ENCODE data around the gene KDM4C. TPM values are rescaled to one million over a fixed set of nuclear protein-coding genes. Genes with fewer than 3 reads are reported as not detected.
"Not testable (repeated sequence)": the region's sequence is repeated elsewhere in the genome, so short reads cannot be mapped to it uniquely, and the experiment has no call there.

Gene KDM4C
- total and polyA plus RNA-seq, 2 of the 8 experiments (the other 6 are each of a cell fraction or from before 2014, with no cell fraction given): 13.0 to 26.1 TPM

GRCh38 chr9:7028591-7028990 is 270.8 kb downstream of the KDM4C start:
- no peak overlapping the region for H2BK120ac ChIP-seq (replicated peaks; ENCODE audit: low read depth, low read length)
- ChIA-PET CTCF (ENCODE audit: partially characterized antibody) (no interaction called here), POLR2A (ENCODE audit: partially characterized antibody) (no interaction called here)

DNA sequence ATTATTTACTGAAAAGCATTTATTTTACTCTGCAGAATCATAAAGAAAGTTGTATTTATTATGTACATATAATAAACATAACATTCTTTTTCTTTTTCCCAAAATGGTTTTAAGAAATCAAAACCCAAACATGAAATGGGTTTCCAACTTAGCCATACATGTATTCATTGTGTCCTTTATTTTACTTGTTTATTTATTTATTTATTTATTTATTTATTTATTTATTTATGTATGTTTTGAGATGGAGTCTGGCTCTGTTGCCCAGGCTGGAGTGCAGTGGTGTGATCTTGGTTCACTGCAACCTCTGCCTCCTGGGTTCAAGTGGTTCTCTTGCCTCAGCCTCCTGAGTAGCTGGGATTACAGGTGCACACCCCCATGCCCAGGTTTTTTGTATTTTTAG is 273.2 kb downstream of the KDM4C start:
- POLR2A ChIA-PET (ENCODE audit: partially characterized antibody); H2BK120ac ChIP-seq (replicated peaks; ENCODE audit: low read depth, low read length); H2BK5ac ChIP-seq (ENCODE audit: low read depth, low read length); CTCF ChIA-PET (ENCODE audit: partially characterized antibody); H3K27me3 ChIP-seq (replicated peaks in 1 of 4; ENCODE audit: control insufficient read depth in 3 of 4, extremely low read depth in 1 of 4, insufficient read depth in 3 of 4, low read length in 3 of 4); DNase-seq (ENCODE audit: low read depth in 1 of 2, low spot score in 2 of 2); H2BK20ac ChIP-seq (ENCODE audit: low read length); H3K79me1 ChIP-seq (ENCODE audit: low read depth, low read length); H2AK5ac ChIP-seq (ENCODE audit: low read depth, low read length); H3K4me3 ChIP-seq (ENCODE audit: extremely low read depth in 1 of 4, insufficient read depth in 2 of 4, low read depth in 3 of 4, low read length in 4 of 4); H4K20me1 ChIP-seq (replicated peaks in 1 of 2; ENCODE audit: control insufficient read depth in 1 of 2, insufficient read depth in 2 of 2, low read length in 2 of 2); H4K8ac ChIP-seq (ENCODE audit: extremely low read depth, insufficient read depth, low read length); H2BK12ac ChIP-seq (ENCODE audit: low read depth, low read length); H3K14ac ChIP-seq (ENCODE audit: insufficient read length); H2AFZ ChIP-seq (ENCODE audit: low read length); H3K23me2 ChIP-seq (ENCODE audit: low read depth, low read length); H3K18ac ChIP-seq (ENCODE audit: extremely low read depth, low read length); H3K36me3 ChIP-seq (ENCODE audit: control insufficient read depth in 2 of 4, insufficient read depth in 4 of 4, low read length in 3 of 4); H3K27ac ChIP-seq (ENCODE audit: low read depth, low read length); H3K23ac ChIP-seq (ENCODE audit: insufficient read length); H3K56ac ChIP-seq (replicated peaks; ENCODE audit: insufficient read length, low read depth, low read length); FAIRE-seq; H3K4me1 ChIP-seq (replicated peaks in 1 of 4; ENCODE audit: control insufficient read depth in 3 of 4, insufficient read depth in 4 of 4, low read length in 3 of 4); H3K4ac ChIP-seq (replicated peaks; ENCODE audit: insufficient read length, low read depth, low read length); H3K9me3 ChIP-seq (ENCODE audit: insufficient read depth in 2 of 2, low read depth in 1 of 2, low read length in 1 of 2); H4K5ac ChIP-seq (ENCODE audit: insufficient read length, low read depth, low read length); H4K91ac ChIP-seq (replicated peaks; ENCODE audit: insufficient read length, low read length); H3K4me2 ChIP-seq (ENCODE audit: insufficient read depth in 1 of 2, low read depth in 2 of 2, low read length in 2 of 2); H2BK15ac ChIP-seq (ENCODE audit: low read length); H3K9ac ChIP-seq (replicated peaks in 1 of 4; ENCODE audit: extremely low read depth in 1 of 4, low read depth in 3 of 4, low read length in 3 of 4); H3K79me2 ChIP-seq (ENCODE audit: control insufficient read depth in 1 of 2, insufficient read depth in 2 of 2, low read length in 2 of 2): not testable (repeated sequence)

More at GRCh38 chr9:7028591-7028990, 270.8 kb downstream of the KDM4C start:
- TF ChIP-seq SRF (IDR thresholded peaks at IDR 0.05; ENCODE audit: low read depth, low read length): no peak
- TF ChIP-seq SIRT6 (IDR thresholded peaks at IDR 0.05; ENCODE audit: low read length): no peak
- TF ChIP-seq TEAD4 (IDR thresholded peaks at IDR 0.05; ENCODE audit: low read depth, low read length): no peak
- TF ChIP-seq SIN3A (conservative IDR thresholded peaks at IDR 0.05 in 1 of 2, IDR thresholded peaks at IDR 0.05 in 1 of 2; ENCODE audit: low read depth in 1 of 2, low read length in 2 of 2): no peak
- Histone ChIP-seq H3K4me2 (ENCODE audit: insufficient read depth in 1 of 2, low read depth in 2 of 2, low read length in 2 of 2) (no peak overlapping the region), H2AFZ (ENCODE audit: low read length) (no peak overlapping the region), H3K4ac (replicated peaks; ENCODE audit: insufficient read length, low read depth, low read length) (no peak overlapping the region), H4K5ac (ENCODE audit: insufficient read length, low read depth, low read length) (no peak overlapping the region), H3K4me3 (ENCODE audit: extremely low read depth in 1 of 4, insufficient read depth in 2 of 4, low read depth in 3 of 4, low read length in 4 of 4) (no peak overlapping the region), H3K9me3 (ENCODE audit: insufficient read depth in 2 of 2, low read depth in 1 of 2, low read length in 1 of 2) (no peaks in the 10 kb centered on the region), H3K9ac (replicated peaks in 1 of 4; ENCODE audit: extremely low read depth in 1 of 4, low read depth in 3 of 4, low read length in 3 of 4) (no peak overlapping the region; a peak in 1 of 7 replicates), H4K20me1 (replicated peaks in 1 of 2; ENCODE audit: control insufficient read depth in 1 of 2, insufficient read depth in 2 of 2, low read length in 2 of 2) (peaks cover 0 to 2% of the 10 kb centered on the region in 2 experiments), H2BK15ac (ENCODE audit: low read length) (no peak overlapping the region), H3K79me2 (ENCODE audit: control insufficient read depth in 1 of 2, insufficient read depth in 2 of 2, low read length in 2 of 2) (no peaks in the 10 kb centered on the region), H2BK12ac (ENCODE audit: low read depth, low read length) (no peak overlapping the region), H3K56ac (replicated peaks; ENCODE audit: insufficient read length, low read depth, low read length) (no peak overlapping the region), H3K27ac (ENCODE audit: low read depth, low read length) (no peak overlapping the region), H3K4me1 (replicated peaks in 1 of 4; ENCODE audit: control insufficient read depth in 3 of 4, insufficient read depth in 4 of 4, low read length in 3 of 4) (no peaks in the 10 kb centered on the region), H4K8ac (ENCODE audit: extremely low read depth, insufficient read depth, low read length) (no peak overlapping the region), H2AK5ac (ENCODE audit: low read depth, low read length) (no peak overlapping the region), H3K14ac (ENCODE audit: insufficient read length) (no peak overlapping the region), H4K91ac (replicated peaks; ENCODE audit: insufficient read length, low read length) (no peak overlapping the region), H3K79me1 (ENCODE audit: low read depth, low read length) (no peaks in the 10 kb centered on the region), H3K23ac (ENCODE audit: insufficient read length) (no peak overlapping the region), H2BK5ac (ENCODE audit: low read depth, low read length) (no peak overlapping the region), H3K18ac (ENCODE audit: extremely low read depth, low read length) (no peak overlapping the region), H3K36me3 (ENCODE audit: control insufficient read depth in 2 of 4, insufficient read depth in 4 of 4, low read length in 3 of 4) (no peaks in the 10 kb centered on the region), H3K27me3 (replicated peaks in 1 of 4; ENCODE audit: control insufficient read depth in 3 of 4, extremely low read depth in 1 of 4, insufficient read depth in 3 of 4, low read length in 3 of 4) (no peaks in the 10 kb centered on the region), H2BK20ac (ENCODE audit: low read length) (no peak overlapping the region), H3K23me2 (ENCODE audit: low read depth, low read length) (no peaks in the 10 kb centered on the region)
- WGBS, 2 experiments (ENCODE audit: extremely low coverage in 1 of 2, insufficient coverage in 1 of 2, insufficient read length in 1 of 2, insufficient replicate concordance in 2 of 2, low coverage in 1 of 2, low lambda C conversion rate in 2 of 2, missing lambda C conversion rate in 1 of 2): 80% methylated on average over 10 of the region's 10 CpGs; no CpG with 5 or more reads in 1 of the 2 experiments
- FAIRE-seq (no peak), DNase-seq (ENCODE audit: low read depth in 1 of 2, low spot score in 2 of 2) (no peak)

Measured in H1 (cell line).